K562 (cell line): ENCODE data around the gene UQCC2. TPM values are rescaled to one million over a fixed set of nuclear protein-coding genes. Genes with fewer than 3 reads are reported as not detected.
A peak's percentile ranks its signal among the peaks of the same experiment; 100 is the strongest.

ENCODE experiments used
- ATF7 ChIP-seq: fragments of 450-650 bp; IDR thresholded peaks from 2 replicates; pipeline ENCODE4 v1.7.1; 2014; ENCODE audit warnings: mild to moderate bottlenecking, moderate library complexity
- BCOR ChIP-seq: fragments of 450-650 bp; IDR thresholded peaks from 2 replicates; pipeline ENCODE4 v1.6.1; 2016
- CHCHD3 ChIP-seq: fragments of 250-450 bp; sonication (Bioruptor Pico); IDR thresholded peaks from 2 replicates; pipeline ENCODE4 v2.1.2; 2022; ENCODE audit warnings: mild to moderate bottlenecking
- FOSL1 ChIP-seq: fragments of 200-800 bp; sonication (Bioruptor generic); conservative IDR thresholded peaks from 2 replicates; pipeline ENCODE4 v1.6.1; 2016; ENCODE audit warnings: missing genetic modification characterization, missing compliant biosample characterization
- FOXK1 ChIP-seq: sonication (generic); formaldehyde crosslinking; IDR thresholded peaks from 2 replicates; pipeline ENCODE4 v1.8.0; 2022; ENCODE audit warnings: missing genetic modification reagents, mild to moderate bottlenecking, borderline replicate concordance
- GTF2A2 ChIP-seq: IDR thresholded peaks from 2 replicates; pipeline ENCODE4 v1.6.1; 2016; ENCODE audit warnings: mild to moderate bottlenecking, missing genetic modification characterization, missing compliant biosample characterization
- HSF4 ChIP-seq: fragments of 250-450 bp; sonication (Bioruptor Pico); IDR thresholded peaks from 2 replicates; pipeline ENCODE4 v2.1.2; 2022; ENCODE audit warnings: mild to moderate bottlenecking, moderate library complexity, borderline replicate concordance
- MAFF ChIP-seq: IDR thresholded peaks from 2 replicates; pipeline ENCODE4 v1.6.1; 2012; ENCODE audit warnings: low read length, improper control_type of control experiment
- MTA3 ChIP-seq: fragments of 450-650 bp; formaldehyde crosslinking; IDR thresholded peaks from 2 replicates; pipeline ENCODE4 v1.6.1; 2017; ENCODE audit warnings: mild to moderate bottlenecking, borderline replicate concordance
- polyA plus RNA-seq, 8 experiments: library from polyadenylated mRNA; depleted of rRNA in 4 of 8; stranded (reverse) in 5 of 8; unstranded in 3 of 8; fragments of >200 nt; fragmentation: Nextera tagmentation in 2 of 8; fragmentation: Illumina TruSeq in 1 of 8; extraction: Ambion mirVana in 2 of 8; extraction: Trizol in 1 of 8; gene quantifications; 2 replicates each; pipeline versions ENCODE4 v1.2.1 to v1.2.3, GENCODE V29; 2011 to 2014; ENCODE audit warnings: inconsistent platforms in 1 of 8, missing spikeins in 1 of 8
- total RNA-seq, 7 experiments: library from RNA; depleted of rRNA in 6 of 7; stranded (reverse); fragments of >200 nt in 6 of 7; fragmentation: Illumina TruSeq in 2 of 7; extraction: Trizol in 2 of 7; gene quantifications; 2 replicates each; pipeline versions ENCODE4 v1.2.1 to v1.2.3, GENCODE V29; 2011 to 2021; ENCODE audit warnings: low replicate concordance in 1 of 7
- TF ChIP-seq, protein P1 (sequence below): fragments of 250-450 bp; sonication (Bioruptor Pico); IDR thresholded peaks from 2 replicates; pipeline ENCODE4 v1.5.0; 2021; ENCODE audit warnings: mild to moderate bottlenecking, moderate library complexity
- TF ChIP-seq, protein P2 (sequence below): fragments of 450-650 bp; IDR thresholded peaks from 2 replicates; pipeline ENCODE4 v1.6.1; 2017; ENCODE audit warnings: antibody characterized with exemption, mild to moderate bottlenecking
- TF ChIP-seq, protein P3 (sequence below): fragments of 250-450 bp; sonication (Bioruptor Pico); IDR thresholded peaks from 2 replicates; pipeline ENCODE4 v1.4.0; 2020; ENCODE audit warnings: mild to moderate bottlenecking, moderate library complexity
- TF ChIP-seq, protein P4 (sequence below), 2 experiments: fragments of 450-650 bp; conservative IDR thresholded peaks; 2 replicates each; pipeline ENCODE4 v1.6.1; 2017; ENCODE audit warnings: mild to moderate bottlenecking in 2 of 2, moderate library complexity in 2 of 2

Gene UQCC2
- total and polyA plus RNA-seq, 9 of the 15 experiments (the other 6 are each of a cell fraction or from before 2014, with no cell fraction given): 58.5 to 927 (median 158) TPM

DNA sequence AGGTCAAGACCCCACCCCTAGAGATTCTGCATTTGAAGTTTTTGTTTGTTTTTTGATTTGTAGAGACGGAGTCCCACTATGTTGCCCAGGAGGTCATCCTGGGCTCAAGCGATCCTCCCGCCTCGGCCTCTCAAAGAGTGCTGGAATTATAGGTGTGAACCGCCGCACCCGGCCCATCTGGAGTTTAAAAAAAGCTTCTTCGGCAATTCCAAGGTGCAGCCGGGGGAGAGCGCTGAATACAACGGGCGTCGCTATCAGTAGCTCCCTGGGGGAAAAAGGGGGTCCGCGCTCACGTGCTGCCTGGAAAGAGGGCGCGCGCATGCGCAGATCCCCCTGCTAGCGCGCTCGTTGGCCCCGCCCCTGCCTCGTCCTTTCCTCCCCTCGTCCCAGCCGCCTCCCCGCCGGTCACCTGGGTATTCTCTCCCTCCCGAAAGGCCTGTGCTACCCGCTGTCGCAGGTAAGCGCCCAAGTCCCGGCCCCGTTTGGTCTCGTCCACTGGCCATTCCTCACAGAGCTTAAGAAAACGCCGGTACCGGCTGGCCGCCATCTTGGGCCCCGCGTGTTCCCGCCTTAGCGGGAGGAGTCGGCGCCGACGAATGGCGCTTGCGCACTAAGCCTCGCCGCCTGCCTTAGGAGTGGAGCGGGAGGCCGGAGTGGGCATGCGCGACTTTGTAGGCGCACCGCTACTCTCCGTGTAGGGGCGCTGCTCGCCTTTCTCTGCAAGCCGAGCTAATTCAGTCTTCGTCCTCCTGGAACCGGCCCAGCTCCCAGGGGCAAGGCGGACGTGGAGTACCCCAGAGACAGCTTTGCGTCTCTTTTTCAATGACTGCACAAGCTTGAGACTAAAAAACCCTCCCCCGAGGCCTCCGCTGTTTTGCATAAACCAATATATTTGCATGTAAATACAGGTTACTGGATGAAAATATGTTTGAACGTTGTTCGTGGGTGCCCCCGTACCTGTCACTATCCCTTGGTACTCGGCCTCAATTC is at the start of gene UQCC2 (continued):
- TF ChIP-seq, protein P1, sequence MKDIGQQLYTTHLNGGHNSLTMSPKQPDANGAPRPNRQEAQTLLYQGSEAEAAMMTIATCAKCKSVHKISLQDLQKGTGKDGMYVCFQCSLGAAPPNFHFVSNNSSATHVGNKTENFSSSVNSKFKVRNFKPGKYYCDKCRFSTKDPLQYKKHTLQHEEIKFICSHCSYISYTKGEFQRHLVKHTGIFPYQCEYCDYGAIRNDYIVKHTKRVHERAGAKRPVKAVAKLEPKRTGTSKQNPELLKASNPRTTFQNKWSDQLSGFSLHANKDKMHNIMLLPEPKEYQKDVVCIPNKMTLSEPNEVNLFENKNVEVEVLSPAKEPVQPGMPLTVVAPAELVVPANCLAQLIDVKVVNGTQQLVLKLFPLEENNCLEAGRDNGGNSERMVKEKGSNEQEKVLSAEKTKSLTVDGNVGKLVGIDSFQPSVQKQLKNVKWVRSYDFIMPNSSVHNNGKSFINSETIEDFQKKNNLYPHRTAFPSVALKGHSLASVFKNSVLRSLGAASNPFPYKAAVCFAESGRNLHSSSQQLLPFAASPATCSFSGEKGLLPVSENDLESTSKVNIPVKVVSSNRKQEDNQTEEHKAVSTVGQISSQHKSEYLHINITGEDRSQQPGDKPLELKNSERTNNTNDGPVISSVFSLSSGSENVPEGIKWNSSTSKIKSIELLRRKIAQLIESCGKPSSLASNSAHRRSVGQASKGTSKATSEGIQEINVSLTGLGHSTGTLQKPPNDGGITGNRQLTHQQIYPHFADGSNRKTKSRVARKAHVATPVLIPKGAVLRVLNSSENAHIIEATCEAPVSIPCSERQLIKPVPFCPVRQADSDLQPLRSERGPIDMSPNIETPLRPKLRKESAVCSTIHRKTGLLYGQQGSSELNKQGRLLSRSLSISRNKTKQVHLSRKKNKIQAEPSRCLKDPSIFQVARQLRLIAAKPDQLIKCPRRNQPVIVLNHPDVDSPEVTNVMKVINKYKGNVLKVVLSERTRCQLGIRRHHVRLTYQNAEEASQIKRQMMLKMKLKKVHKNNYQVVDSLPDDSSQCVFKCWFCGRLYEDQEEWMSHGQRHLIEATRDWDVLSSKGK (CRISPR knock-in tag): no peak
- TF ChIP-seq, protein P2, sequence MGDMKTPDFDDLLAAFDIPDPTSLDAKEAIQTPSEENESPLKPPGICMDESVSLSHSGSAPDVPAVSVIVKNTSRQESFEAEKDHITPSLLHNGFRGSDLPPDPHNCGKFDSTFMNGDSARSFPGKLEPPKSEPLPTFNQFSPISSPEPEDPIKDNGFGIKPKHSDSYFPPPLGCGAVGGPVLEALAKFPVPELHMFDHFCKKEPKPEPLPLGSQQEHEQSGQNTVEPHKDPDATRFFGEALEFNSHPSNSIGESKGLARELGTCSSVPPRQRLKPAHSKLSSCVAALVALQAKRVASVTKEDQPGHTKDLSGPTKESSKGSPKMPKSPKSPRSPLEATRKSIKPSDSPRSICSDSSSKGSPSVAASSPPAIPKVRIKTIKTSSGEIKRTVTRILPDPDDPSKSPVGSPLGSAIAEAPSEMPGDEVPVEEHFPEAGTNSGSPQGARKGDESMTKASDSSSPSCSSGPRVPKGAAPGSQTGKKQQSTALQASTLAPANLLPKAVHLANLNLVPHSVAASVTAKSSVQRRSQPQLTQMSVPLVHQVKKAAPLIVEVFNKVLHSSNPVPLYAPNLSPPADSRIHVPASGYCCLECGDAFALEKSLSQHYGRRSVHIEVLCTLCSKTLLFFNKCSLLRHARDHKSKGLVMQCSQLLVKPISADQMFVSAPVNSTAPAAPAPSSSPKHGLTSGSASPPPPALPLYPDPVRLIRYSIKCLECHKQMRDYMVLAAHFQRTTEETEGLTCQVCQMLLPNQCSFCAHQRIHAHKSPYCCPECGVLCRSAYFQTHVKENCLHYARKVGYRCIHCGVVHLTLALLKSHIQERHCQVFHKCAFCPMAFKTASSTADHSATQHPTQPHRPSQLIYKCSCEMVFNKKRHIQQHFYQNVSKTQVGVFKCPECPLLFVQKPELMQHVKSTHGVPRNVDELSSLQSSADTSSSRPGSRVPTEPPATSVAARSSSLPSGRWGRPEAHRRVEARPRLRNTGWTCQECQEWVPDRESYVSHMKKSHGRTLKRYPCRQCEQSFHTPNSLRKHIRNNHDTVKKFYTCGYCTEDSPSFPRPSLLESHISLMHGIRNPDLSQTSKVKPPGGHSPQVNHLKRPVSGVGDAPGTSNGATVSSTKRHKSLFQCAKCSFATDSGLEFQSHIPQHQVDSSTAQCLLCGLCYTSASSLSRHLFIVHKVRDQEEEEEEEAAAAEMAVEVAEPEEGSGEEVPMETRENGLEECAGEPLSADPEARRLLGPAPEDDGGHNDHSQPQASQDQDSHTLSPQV: peak; percentile 87
- TF ChIP-seq GTF2A2 (tag) (no peak), ATF7 (peak; percentile 63), FOSL1 (tag) (no peak), FOXK1 (no peak; the same call in 1 of the 2 replicates), CHCHD3 (CRISPR knock-in tag) (peak; percentile 19; the same call in 1 of the 2 replicates), HSF4 (CRISPR knock-in tag) (no peak), MAFF (no peak), BCOR (no peak), MTA3 (peak; percentile 81; the same call in 1 of the 2 replicates)
- TF ChIP-seq, protein P3, sequence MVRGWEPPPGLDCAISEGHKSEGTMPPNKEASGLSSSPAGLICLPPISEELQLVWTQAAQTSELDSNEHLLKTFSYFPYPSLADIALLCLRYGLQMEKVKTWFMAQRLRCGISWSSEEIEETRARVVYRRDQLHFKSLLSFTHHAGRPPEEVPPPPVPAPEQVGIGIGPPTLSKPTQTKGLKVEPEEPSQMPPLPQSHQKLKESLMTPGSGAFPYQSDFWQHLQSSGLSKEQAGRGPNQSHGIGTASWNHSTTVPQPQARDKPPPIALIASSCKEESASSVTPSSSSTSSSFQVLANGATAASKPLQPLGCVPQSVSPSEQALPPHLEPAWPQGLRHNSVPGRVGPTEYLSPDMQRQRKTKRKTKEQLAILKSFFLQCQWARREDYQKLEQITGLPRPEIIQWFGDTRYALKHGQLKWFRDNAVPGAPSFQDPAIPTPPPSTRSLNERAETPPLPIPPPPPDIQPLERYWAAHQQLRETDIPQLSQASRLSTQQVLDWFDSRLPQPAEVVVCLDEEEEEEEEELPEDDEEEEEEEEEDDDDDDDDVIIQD: no peak
- TF ChIP-seq, protein P4, sequence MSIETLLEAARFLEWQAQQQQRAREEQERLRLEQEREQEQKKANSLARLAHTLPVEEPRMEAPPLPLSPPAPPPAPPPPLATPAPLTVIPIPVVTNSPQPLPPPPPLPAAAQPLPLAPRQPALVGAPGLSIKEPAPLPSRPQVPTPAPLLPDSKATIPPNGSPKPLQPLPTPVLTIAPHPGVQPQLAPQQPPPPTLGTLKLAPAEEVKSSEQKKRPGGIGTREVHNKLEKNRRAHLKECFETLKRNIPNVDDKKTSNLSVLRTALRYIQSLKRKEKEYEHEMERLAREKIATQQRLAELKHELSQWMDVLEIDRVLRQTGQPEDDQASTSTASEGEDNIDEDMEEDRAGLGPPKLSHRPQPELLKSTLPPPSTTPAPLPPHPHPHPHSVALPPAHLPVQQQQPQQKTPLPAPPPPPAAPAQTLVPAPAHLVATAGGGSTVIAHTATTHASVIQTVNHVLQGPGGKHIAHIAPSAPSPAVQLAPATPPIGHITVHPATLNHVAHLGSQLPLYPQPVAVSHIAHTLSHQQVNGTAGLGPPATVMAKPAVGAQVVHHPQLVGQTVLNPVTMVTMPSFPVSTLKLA (conservative IDR thresholded peaks at IDR 0.05): peak; percentile 95 to 96
